NT2/D1 (cell line): ENCODE data around the gene SLC2A6.

Experiments used
- SUZ12 ChIP-seq: IDR thresholded peaks from 2 replicates; pipeline ENCODE4 v1.6.1; 2011; ENCODE audit not compliant: insufficient read length, insufficient read depth; ENCODE audit errors: extremely low read depth
- YY1 ChIP-seq: IDR thresholded peaks from 2 replicates; pipeline ENCODE4 v1.6.1; 2011; ENCODE audit not compliant: insufficient read length, insufficient read depth

GRCh38 chr9:133448487-133448972 lies 30.4 kb downstream of the SLC2A6 start:
- TF ChIP-seq YY1 (no peak), SUZ12 (no peak)
